ENCODE data around the gene FOXC1. TPM values are rescaled to one million over a fixed set of nuclear protein-coding genes. Genes with fewer than 3 reads are reported as not detected.

The FOXC1 gene
- polyA plus RNA-seq, 4 donors = 93.5 to 103 (median 97.4) TPM

DNA sequence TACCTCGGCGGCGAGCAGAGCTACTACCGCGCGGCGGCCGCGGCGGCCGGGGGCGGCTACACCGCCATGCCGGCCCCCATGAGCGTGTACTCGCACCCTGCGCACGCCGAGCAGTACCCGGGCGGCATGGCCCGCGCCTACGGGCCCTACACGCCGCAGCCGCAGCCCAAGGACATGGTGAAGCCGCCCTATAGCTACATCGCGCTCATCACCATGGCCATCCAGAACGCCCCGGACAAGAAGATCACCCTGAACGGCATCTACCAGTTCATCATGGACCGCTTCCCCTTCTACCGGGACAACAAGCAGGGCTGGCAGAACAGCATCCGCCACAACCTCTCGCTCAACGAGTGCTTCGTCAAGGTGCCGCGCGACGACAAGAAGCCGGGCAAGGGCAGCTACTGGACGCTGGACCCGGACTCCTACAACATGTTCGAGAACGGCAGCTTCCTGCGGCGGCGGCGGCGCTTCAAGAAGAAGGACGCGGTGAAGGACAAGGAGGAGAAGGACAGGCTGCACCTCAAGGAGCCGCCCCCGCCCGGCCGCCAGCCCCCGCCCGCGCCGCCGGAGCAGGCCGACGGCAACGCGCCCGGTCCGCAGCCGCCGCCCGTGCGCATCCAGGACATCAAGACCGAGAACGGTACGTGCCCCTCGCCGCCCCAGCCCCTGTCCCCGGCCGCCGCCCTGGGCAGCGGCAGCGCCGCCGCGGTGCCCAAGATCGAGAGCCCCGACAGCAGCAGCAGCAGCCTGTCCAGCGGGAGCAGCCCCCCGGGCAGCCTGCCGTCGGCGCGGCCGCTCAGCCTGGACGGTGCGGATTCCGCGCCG lies 994 bp downstream of the FOXC1 start:
- no peak for DNase-seq (ENCODE audit: low read depth in 4 of 4, low spot score in 3 of 4)

DNA sequence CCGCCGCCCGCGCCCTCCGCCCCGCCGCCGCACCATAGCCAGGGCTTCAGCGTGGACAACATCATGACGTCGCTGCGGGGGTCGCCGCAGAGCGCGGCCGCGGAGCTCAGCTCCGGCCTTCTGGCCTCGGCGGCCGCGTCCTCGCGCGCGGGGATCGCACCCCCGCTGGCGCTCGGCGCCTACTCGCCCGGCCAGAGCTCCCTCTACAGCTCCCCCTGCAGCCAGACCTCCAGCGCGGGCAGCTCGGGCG lies 1.5 kb downstream of the FOXC1 start:
- no peak for DNase-seq (ENCODE audit: low read depth in 4 of 4, low spot score in 3 of 4)

DNA sequence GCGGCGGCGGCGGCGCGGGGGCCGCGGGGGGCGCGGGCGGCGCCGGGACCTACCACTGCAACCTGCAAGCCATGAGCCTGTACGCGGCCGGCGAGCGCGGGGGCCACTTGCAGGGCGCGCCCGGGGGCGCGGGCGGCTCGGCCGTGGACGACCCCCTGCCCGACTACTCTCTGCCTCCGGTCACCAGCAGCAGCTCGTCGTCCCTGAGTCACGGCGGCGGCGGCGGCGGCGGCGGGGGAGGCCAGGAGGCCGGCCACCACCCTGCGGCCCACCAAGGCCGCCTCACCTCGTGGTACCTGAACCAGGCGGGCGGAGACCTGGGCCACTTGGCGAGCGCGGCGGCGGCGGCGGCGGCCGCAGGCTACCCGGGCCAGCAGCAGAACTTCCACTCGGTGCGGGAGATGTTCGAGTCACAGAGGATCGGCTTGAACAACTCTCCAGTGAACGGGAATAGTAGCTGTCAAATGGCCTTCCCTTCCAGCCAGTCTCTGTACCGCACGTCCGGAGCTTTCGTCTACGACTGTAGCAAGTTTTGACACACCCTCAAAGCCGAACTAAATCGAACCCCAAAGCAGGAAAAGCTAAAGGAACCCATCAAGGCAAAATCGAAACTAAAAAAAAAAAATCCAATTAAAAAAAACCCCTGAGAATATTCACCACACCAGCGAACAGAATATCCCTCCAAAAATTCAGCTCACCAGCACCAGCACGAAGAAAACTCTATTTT lies 2.0 kb downstream of the FOXC1 start:
- no peak for DNase-seq (ENCODE audit: low read depth in 4 of 4, low spot score in 3 of 4)

DNA sequence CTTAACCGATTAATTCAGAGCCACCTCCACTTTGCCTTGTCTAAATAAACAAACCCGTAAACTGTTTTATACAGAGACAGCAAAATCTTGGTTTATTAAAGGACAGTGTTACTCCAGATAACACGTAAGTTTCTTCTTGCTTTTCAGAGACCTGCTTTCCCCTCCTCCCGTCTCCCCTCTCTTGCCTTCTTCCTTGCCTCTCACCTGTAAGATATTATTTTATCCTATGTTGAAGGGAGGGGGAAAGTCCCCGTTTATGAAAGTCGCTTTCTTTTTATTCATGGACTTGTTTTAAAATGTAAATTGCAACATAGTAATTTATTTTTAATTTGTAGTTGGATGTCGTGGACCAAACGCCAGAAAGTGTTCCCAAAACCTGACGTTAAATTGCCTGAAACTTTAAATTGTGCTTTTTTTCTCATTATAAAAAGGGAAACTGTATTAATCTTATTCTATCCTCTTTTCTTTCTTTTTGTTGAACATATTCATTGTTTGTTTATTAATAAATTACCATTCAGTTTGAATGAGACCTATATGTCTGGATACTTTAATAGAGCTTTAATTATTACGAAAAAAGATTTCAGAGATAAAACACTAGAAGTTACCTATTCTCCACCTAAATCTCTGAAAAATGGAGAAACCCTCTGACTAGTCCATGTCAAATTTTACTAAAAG lies 2.7 kb downstream of the FOXC1 start:
- DNase-seq (ENCODE audit: low read depth in 4 of 4, low spot score in 3 of 4) = no peak

DNA sequence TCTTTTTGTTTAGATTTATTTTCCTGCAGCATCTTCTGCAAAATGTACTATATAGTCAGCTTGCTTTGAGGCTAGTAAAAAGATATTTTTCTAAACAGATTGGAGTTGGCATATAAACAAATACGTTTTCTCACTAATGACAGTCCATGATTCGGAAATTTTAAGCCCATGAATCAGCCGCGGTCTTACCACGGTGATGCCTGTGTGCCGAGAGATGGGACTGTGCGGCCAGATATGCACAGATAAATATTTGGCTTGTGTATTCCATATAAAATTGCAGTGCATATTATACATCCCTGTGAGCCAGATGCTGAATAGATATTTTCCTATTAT lies 3.2 kb downstream of the FOXC1 start:
- DNase-seq (ENCODE audit: low read depth in 4 of 4, low spot score in 3 of 4) = no peak

DNA sequence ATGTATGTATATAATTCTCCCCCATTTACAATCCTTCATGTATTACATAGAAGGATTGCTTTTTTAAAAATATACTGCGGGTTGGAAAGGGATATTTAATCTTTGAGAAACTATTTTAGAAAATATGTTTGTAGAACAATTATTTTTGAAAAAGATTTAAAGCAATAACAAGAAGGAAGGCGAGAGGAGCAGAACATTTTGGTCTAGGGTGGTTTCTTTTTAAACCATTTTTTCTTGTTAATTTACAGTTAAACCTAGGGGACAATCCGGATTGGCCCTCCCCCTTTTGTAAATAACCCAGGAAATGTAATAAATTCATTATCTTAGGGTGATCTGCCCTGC lies 3.6 kb downstream of the FOXC1 start:
- DNase-seq (ENCODE audit: low read depth in 4 of 4, low spot score in 3 of 4) = no peak

DNA sequence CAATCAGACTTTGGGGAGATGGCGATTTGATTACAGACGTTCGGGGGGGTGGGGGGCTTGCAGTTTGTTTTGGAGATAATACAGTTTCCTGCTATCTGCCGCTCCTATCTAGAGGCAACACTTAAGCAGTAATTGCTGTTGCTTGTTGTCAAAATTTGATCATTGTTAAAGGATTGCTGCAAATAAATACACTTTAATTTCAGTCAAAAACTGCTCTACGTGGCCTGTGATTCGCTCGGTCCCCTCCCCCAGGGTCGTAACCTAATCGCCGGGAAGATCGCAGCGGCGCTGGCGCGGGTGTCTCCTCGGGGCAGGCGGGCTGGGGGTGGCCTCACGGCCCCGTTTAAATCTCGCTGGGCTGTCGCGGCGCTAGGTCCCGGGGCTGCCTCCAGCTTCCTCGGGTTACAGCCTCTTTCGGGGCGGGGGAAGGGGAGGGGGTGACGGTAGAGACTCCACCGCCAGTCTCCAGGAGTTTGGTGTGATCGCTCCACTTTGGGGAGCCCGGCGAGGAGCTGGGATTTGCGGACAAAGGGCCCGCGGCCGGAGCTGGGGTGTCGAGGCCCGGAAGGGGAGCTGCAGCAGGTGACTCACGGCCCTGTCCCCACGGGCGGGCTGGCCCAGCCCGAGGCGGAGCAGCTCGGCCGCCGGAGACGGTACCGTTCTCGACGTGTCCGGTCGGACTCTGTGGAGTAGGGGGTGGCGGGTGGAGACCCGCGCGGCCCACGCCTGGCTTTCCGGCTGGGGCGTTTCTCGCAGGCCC lies 4.2 kb downstream of the FOXC1 start:
- no peak for DNase-seq (ENCODE audit: low read depth in 4 of 4, low spot score in 3 of 4)

DNA sequence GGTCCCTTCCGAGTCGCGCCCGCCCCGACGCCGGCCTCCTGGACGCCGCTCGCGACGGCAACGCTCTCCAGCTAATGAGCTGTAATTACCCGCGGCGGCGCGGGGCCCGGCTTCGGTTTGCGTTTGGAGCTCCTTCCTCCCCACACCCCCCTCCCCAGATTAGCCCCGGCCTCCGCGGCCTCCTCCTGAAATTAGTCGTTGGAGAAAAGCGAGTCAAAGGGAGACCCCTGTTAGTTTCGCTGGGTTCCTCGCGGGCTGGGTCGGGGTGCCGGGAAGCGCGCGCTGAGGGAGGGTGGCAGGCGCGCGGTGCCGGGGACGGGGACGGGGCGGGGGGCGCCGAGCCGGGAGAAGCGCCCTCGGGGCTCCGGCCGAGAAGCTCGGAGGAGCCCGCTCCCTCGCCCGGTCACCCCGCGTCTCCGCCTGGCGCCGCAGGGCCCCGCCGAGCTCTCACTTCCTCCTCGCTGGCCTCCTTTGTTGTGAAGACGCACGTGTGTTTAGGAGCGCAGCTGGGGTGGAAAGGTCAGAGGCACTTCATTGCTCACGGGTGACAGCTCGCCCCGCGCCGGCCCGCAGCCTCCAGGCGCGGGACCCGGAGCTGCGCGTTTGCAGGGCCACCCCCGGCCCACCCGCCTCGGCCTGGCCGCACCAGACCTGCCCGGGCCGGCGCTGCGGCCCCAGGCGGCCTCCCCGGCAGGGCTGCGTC lies 4.9 kb downstream of the FOXC1 start:
- DNase-seq (ENCODE audit: low read depth in 4 of 4, low spot score in 3 of 4) = no peak

DNA sequence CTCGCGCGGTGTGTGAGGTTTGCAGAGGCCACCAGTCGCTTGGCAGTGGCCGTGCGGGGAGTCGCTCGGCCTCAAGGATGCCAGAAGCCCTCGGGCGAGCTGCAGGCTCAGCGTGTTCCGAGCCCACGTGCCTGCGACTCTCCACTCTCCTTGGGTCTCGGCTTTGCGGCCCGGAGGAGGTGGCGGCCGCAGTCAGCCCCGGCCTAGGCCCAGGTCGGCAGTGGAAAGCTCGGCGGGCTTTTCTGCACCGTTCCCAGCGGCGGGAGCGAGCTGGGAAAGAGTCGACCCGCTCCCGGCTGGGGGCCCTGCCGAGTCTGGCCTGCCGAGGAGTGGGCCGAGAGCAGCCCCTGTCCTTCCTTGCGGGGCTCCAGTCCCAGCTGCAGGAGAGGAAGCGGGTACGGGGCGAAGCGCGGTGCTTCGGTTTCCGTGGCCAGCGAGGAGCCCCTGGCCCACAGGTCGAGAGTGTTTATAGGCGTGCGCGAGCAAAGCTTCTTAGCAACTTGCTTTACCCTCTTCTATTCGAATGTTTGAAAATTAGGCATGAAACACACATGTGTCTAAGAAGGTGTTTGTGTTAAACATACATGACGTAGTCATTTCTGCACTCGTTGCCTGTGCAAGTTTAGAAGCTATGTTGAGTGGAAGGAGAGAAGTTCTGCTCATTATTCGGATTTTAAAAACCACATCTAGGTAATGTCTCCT lies 5.6 kb downstream of the FOXC1 start:
- no peak for DNase-seq (ENCODE audit: low read depth in 4 of 4, low spot score in 3 of 4)

DNA sequence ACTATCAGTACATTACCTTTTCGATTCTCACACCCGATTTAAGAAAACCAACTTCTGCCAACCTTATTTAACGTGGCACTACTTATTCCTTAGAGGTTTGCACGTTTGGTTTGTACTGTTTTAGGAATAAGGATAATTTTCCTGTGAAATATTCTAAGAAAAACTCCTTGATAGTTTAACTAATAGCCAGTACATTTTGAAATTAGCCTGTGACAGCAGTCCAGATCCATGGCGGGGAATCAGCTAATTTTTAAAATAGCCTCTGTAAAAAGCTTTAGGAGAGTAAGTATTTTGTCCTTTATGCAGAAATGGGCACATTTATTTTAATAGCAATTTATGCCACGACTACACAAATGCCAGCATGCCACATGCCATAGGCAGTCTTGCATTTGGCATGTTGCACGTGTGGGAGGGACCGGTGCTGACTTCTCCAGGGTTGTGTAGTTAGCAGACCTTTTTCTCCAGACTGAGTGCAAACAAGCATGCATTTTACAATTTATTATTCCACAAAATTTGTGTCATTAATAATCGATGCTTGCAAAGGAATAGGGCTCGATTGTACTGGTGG lies 6.2 kb downstream of the FOXC1 start:
- DNase-seq (ENCODE audit: low read depth in 4 of 4, low spot score in 3 of 4) = no peak

DNA sequence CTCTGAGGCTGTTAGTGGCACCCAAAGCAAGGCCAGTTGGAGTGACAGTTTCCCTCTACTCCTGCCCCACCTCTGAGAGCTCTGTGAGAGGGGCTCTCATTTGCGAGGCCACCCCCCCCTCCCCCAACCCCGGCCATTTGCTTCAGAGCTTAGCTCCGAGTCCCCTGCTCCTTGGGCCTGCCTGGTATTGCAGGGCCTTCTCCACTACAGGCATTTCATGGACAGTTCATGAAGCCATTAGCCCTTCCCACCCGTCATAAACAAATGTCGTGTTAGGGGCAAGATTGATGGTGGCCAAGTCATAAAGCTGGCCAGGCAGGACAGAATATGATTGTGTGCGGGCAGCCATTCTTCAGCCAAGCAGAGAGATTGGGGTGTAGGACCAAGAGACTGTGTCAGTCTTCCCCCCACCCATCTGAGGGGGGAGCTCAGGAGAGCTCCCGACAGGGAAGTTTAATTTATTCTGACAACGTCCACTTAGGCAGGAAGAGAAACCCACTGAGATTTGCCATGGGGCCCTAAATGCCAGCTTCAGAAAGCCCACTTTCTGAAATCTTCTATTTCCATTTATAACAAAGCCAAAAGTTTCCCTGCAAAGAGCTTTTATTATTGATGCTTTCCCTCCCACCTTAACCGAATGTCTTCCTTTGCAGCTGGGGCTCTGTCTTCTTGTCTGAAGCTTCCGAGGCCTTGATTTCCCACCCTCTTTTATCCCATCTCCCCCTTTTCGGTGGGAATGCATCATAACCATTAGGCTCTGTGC lies 7.2 kb downstream of the FOXC1 start:
- DNase-seq (ENCODE audit: low read depth in 4 of 4, low spot score in 3 of 4) = no peak

DNA sequence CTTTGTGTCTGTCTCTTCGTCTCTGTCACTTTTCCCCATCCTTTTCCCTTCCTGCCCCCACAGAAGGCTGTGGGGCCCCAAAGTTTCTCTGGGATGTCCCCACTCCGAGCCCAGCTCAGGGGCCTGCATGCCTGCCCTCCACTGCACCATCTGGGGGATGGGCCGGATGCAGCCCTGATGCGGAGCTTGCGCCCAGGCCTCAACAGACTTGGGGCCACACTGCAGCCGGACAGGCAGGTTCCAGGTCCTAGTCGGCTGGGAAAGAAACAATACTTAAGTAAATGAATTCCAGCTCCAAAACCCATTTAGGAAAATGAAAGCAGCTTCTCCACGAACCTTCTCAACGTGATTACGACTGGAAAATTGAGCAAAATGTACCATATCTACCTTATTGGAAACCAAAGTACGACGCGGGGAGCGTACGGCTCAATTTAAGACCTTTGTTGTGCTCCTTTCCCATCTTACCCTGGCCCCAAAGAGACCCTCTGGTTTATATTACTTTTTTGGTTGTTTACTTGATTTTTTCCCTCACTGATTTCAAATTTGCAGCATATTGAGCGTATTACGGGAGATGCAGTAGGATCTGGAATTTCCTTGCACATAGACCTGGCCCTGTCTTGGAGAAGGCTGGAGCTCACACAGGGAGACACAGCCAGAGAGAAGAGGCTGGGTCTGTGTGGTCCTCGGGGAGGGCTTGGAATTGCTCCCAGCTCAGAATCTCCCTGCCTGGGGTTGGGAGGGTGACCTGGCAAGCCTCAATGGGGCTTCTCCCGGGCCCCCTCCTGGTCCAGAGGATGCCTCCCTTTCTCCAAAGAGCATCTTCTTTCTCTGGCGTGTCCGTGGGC lies 8.0 kb downstream of the FOXC1 start:
- no peak for DNase-seq (ENCODE audit: low read depth in 4 of 4, low spot score in 3 of 4)

DNA sequence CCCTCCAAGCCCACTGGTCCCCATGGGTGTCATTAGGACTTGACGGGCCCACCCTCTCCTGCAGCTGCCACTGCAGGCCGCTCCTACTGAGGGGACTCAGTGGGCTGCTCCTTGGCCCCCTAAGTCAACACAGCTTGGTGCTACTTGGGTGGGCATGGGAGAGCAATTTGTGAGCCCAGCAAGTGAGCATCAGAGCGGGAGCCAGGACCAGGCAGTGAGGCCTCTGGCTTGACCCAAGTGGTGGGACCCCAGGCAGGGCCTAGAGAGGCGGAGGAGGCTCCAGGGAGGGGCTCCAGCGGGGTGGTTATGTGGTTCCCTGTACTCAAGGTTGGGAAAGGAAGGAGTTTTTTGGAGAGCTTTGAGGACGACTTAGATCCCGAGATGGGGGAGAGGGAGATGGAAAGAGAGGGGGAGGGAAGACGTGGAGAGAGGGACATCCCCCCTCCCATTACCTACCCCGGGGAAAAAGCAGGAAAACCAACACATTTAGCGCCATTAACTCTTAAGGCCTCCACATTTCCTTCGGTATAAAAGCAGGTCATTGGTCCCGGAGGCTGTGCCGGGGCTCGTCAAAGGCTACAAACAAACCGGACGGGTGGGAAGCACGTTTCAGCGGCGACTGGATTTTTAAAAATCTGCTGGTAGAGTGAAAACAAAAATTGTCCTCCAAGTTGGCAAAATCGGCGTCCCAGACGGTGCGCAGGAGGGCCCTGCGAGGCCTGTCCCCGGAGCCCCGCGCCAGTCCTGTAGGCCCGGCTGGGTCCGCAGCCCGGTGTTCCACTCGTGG lies 8.8 kb downstream of the FOXC1 start:
- DNase-seq (ENCODE audit: low read depth in 4 of 4, low spot score in 3 of 4) = no peak

DNA sequence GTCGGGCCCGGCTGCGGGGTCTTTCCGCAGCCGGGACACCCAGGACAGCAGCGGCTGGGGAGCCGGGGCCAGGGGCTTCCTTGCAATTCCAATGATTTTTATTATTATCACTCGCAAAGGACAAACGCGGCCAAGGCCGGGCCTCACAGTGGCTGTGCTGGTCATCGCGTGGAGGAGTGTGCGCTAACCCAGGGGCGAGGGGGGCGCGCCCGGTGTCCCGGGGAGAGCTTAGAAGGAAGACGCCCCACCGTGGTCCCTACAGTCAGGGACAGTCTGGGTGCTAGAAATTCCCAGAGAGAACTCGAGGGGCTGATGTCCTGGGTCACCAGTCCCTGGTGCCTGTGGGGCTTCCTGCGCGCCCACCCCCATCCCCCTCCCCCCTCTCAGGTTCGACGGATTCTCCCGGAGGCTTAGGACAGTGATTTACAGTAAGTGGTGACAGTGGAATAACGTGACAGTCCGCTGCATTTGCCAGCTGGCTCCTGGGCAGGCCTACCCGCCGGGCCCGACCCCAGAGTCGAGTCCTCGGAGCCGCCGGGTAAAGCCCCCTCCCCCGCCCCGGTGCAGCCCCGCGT lies 9.5 kb downstream of the FOXC1 start:
- DNase-seq (ENCODE audit: low read depth in 4 of 4, low spot score in 3 of 4) = no peak

DNA sequence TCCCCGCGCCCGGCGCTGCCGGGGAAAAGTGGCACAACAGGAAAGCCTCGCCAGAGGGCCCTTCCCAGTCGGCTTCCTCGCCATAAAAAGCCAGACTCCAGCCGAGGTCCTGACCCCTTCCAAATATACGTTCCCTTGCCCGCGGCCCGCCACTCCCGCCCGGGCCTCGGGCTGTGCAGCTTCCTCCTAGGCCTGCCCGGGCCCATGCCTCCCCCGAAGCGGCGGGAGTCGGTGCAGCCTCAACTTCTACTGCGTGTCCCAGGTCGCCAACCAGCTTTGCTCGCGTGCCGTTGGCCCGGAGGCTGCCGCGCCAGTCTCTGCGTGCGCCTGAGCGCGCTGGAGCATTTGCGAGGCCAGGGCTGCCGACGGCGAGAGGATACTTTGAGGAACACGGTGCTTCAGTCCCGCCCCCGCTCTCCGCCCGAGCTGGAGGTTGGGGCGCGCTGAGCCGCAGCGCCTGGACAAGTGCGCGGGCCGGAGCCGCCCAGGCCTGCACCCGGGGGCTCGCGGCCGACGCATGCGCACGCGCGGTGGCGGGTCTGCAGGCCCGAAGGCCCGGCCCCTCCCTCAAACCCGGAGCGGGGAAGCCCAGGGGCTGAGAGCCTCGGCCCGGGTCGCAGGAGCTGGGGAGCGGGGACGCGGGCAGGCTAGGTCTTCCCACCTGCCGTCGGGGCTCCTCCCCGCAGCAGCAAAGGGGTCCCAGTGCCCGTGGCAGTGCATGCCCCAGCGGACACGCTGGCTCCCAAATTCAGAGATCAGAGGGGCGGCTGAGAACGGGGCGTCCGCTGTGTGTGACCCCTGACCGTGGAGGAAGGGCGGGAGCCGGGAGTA lies 10.2 kb downstream of the FOXC1 start:
- no peak for DNase-seq (ENCODE audit: low read depth in 4 of 4, low spot score in 3 of 4)

DNA sequence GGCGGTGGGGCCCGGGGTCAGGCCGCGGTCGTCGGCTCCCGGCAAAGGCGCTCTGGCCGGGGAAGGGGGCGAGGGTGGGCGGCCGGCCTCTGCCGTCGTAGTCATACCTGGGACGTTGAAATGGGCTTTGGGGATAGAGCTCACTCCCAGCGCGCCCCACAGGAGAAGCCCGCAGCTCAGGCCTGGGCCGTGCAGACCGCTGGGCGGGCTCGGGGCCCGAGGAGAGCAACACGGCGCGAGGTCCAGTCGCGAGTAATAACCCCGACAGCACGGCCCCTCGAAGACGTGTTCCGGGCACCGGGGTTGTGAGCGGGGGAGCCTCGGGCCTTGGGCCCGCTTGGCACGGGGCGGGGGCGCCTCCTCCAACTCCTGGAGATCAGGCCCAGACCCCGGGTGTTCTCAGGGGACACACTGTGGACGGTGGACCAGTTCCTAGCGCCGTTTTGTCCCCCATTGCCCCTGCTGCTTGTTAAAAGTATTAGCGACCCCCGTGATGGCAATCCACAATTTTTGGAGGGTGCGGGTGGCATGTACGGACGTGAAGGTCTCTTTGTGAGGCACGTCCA lies 10.9 kb downstream of the FOXC1 start:
- no peak for DNase-seq (ENCODE audit: low read depth in 4 of 4, low spot score in 3 of 4)
